Measurements from ENCODE around the gene PYHIN1. TPM values are rescaled to one million over a fixed set of nuclear protein-coding genes. Genes with fewer than 3 reads are reported as not detected.

PYHIN1 gene
- total and polyA plus RNA-seq, 7 donors: 0.36 to 3.5 (median 0.83) TPM; not detected in 2

DNA sequence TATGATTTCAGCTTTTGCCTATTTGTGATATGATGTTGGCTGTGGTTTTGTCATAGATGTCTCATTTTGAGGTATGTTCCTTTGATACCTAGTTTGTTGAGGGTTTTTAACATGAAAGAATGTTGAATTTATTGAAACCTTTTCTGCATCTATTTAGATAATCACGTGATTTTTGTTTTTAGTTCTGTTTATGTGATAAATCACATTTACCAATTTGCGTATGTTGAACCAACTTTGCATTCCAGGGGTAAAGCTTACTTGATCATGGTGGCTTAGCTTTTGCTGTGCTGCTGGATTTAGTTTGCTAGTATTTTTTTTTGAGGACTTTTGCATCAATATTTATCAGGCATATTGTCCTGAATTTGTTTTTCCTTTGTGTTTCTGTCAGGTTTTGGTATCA lies 51.9 kb downstream of the PYHIN1 start:
- 70 to 87% methylated on average over 2 of the region's 2 CpGs for WGBS, 2 donors
- TF ChIP-seq POLR2A (IDR thresholded peaks at IDR 0.05) (no peak), POLR2AphosphoS5 (IDR thresholded peaks at IDR 0.05) (no peak), EP300 (IDR thresholded peaks at IDR 0.05) (no peak)
- TF ChIP-seq, protein P1, sequence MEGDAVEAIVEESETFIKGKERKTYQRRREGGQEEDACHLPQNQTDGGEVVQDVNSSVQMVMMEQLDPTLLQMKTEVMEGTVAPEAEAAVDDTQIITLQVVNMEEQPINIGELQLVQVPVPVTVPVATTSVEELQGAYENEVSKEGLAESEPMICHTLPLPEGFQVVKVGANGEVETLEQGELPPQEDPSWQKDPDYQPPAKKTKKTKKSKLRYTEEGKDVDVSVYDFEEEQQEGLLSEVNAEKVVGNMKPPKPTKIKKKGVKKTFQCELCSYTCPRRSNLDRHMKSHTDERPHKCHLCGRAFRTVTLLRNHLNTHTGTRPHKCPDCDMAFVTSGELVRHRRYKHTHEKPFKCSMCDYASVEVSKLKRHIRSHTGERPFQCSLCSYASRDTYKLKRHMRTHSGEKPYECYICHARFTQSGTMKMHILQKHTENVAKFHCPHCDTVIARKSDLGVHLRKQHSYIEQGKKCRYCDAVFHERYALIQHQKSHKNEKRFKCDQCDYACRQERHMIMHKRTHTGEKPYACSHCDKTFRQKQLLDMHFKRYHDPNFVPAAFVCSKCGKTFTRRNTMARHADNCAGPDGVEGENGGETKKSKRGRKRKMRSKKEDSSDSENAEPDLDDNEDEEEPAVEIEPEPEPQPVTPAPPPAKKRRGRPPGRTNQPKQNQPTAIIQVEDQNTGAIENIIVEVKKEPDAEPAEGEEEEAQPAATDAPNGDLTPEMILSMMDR (IDR thresholded peaks at IDR 0.05): no peak

DNA sequence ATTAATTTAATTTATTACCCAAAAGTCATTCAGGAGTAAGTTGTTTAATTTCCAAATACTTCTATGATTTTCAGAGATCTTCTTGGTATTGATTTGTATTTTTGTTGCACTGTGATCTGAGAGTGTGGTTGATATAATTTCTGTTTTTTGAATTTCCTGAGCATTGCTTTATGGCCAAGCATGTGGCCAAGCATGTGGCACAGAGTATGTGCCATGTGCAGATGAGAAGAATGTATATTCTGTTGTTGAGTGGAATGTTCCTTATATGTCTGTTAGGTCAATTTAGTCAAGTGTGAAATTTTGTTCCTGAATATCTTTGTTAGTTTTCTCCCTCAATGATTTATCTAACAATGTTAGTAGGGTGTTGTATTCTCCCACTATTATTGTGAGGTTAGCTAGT lies 53.0 kb downstream of the PYHIN1 start:
- Histone ChIP-seq H3K36me3 (no peaks in the 10 kb centered on the region), H3K9me3 (peaks cover 0 to 4% (median 1%) of the 10 kb centered on the region in 4 donors), H3K4me3 (no peak overlapping the region), H3K27me3 (no peaks in the 10 kb centered on the region), H3K4me1 (no peaks in the 10 kb centered on the region), H3K27ac (no peak overlapping the region)
- no peak for DNase-seq
- intact Hi-C loops (cut with DNase I): no loop called here
- no peak for TF ChIP-seq POLR2AphosphoS5 (IDR thresholded peaks at IDR 0.05)
- TF ChIP-seq EP300 (IDR thresholded peaks at IDR 0.05): no peak
- TF ChIP-seq, protein P1 (IDR thresholded peaks at IDR 0.05): no peak
- no peak for TF ChIP-seq POLR2A (IDR thresholded peaks at IDR 0.05)

More for the DNA sequence above, 51.9 kb downstream of the PYHIN1 start:
- intact Hi-C loops (cut with DNase I): no loop called here
- Histone ChIP-seq H3K4me1 (no peaks in the 10 kb centered on the region), H3K9me3 (peaks cover 0 to 4% (median 1%) of the 10 kb centered on the region in 4 donors), H3K27ac (no peak overlapping the region), H3K4me3 (no peak overlapping the region), H3K27me3 (no peaks in the 10 kb centered on the region), H3K36me3 (no peaks in the 10 kb centered on the region)
- DNase-seq: no peak

DNA sequence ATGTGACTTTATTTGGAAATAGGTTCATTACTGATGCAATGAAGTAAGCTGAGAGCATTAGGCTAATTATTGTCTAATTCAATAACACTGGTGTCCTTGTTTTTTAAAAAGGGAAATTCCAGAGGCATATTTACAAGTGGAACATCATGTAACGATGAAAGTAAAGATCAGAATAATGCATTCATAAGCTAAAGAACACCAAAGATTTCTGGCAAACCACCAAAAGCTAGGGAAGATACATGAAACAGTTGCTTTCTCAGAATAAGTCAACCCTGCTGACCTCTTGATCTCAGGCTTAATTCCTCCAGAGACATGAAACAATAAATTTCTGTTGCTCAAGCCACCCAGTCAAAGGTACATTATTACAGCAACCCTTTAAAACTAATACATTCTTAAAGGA lies 58.1 kb downstream of the PYHIN1 start:
- Histone ChIP-seq H3K27me3 (no peaks in the 10 kb centered on the region), H3K4me1 (no peaks in the 10 kb centered on the region), H3K27ac (no peak overlapping the region), H3K36me3 (no peaks in the 10 kb centered on the region), H3K9me3 (no peaks in the 10 kb centered on the region), H3K4me3 (no peak overlapping the region)
- intact Hi-C loops (cut with DNase I): no loop called here
- TF ChIP-seq, protein P1 (IDR thresholded peaks at IDR 0.05): no peak
- TF ChIP-seq POLR2A (IDR thresholded peaks at IDR 0.05): no peak
- no peak for TF ChIP-seq POLR2AphosphoS5 (IDR thresholded peaks at IDR 0.05)
- no peak for TF ChIP-seq EP300 (IDR thresholded peaks at IDR 0.05)
- DNase-seq: no peak
- 45 to 59% methylated on average over 1 of the region's 1 CpG for WGBS, 2 donors

DNA sequence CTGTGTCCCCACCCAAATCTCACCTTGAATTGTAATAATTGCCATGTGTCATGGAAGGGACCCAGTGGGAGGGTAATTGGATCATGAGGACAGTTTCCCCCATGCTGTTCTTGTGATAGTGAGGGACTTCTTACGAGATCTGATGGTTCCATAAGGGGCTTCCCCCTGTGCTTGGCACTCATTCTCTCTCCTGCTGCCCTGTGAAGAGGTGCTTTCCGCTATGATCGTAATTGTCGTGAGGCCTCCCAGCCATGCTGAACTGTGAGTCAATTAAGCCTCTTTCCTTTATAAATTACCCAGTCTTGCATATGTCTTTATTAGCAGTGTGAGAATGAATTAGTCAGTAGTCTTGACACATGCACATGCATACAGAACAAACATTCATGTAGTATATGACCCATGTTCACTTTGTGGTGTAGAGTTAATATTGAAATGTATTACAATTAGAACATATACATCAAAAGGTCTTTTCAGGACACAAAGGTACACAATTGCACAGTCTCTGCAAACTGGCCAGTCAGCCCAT lies 61.5 kb downstream of the PYHIN1 start:
- Histone ChIP-seq H3K27me3 (no peaks in the 10 kb centered on the region), H3K36me3 (no peaks in the 10 kb centered on the region), H3K27ac (no peak overlapping the region), H3K4me1 (no peaks in the 10 kb centered on the region), H3K9me3 (no peaks in the 10 kb centered on the region), H3K4me3 (no peak overlapping the region)
- no peak for DNase-seq
- WGBS, 2 donors: 84 to 92% methylated on average over 4 of the region's 4 CpGs
- TF ChIP-seq POLR2A (IDR thresholded peaks at IDR 0.05): no peak
- TF ChIP-seq, protein P1 (IDR thresholded peaks at IDR 0.05): no peak
- TF ChIP-seq EP300 (IDR thresholded peaks at IDR 0.05): no peak
- no peak for TF ChIP-seq POLR2AphosphoS5 (IDR thresholded peaks at IDR 0.05)
- intact Hi-C loops (cut with DNase I): no loop called here

DNA sequence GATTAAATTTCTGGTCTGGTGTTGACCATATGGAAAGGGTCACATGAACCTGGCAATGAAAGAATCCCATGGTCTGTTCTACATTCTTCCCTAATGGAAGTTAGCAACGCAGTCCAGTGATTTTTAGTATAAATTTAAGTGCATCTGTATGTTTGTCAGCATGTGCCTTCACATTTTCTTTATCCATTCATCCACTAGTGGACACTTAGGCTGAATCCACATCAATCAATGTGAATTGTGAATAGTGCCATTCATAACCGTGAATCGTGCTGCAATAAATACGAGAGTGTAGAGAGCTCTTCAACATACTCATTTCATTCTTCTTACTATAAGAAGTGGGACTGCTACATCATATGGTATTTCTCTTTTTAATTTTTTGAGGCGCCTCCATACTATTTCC lies 65.6 kb downstream of the PYHIN1 start:
- Histone ChIP-seq H3K36me3 (no peaks in the 10 kb centered on the region), H3K4me1 (peaks cover 0 to 27% (median 21%) of the 10 kb centered on the region in 4 donors), H3K4me3 (no peak overlapping the region), H3K9me3 (no peaks in the 10 kb centered on the region), H3K27ac (no peak overlapping the region), H3K27me3 (no peaks in the 10 kb centered on the region)
- 72 to 76% methylated on average over 5 of the region's 5 CpGs for WGBS, 2 donors
- no peak for TF ChIP-seq POLR2AphosphoS5 (IDR thresholded peaks at IDR 0.05)
- no peak for TF ChIP-seq EP300 (IDR thresholded peaks at IDR 0.05)
- TF ChIP-seq, protein P1 (IDR thresholded peaks at IDR 0.05): no peak
- no peak for TF ChIP-seq POLR2A (IDR thresholded peaks at IDR 0.05)
- intact Hi-C loops (cut with DNase I): loop anchor here (5.0 kb wide), 1 partner anchor 75 kb away; no protein-coding TSS in a partner anchor
- DNase-seq: no peak
